BLaER1 (cell line): Measurements from ENCODE around the gene EPHB2.
A peak's percentile ranks its signal among the peaks of the same experiment; 100 is the strongest.
"Not testable (repeated sequence)": the region's sequence is repeated elsewhere in the genome, so short reads cannot be mapped to it uniquely, and the experiment has no call there.

Source experiments
- H3K27ac ChIP-seq: shearing (Covaris generic); formaldehyde crosslinking; 2 replicates; pipeline ENCODE4 v1.8.1; 2022
- H3K27me3 ChIP-seq: shearing (Covaris generic); formaldehyde crosslinking; 2 replicates; pipeline ENCODE4 v1.8.1; 2022
- H3K36me3 ChIP-seq: shearing (Covaris generic); formaldehyde crosslinking; 2 replicates; pipeline ENCODE4 v1.8.1; 2022
- H3K4me1 ChIP-seq: shearing (Covaris generic); formaldehyde crosslinking; 2 replicates; pipeline ENCODE4 v1.8.1; 2022
- H3K4me2 ChIP-seq: shearing (Covaris generic); formaldehyde crosslinking; 2 replicates; pipeline ENCODE4 v1.8.1; 2022
- H3K4me3 ChIP-seq: shearing (Covaris generic); formaldehyde crosslinking; 2 replicates; pipeline ENCODE4 v1.8.1; 2022
- H3K9ac ChIP-seq: shearing (Covaris generic); formaldehyde crosslinking; 2 replicates; pipeline ENCODE4 v1.8.1; 2022
- H3K9me3 ChIP-seq: shearing (Covaris generic); formaldehyde crosslinking; 2 replicates; pipeline ENCODE4 v1.8.1; 2022
- H4K20me1 ChIP-seq: shearing (Covaris generic); formaldehyde crosslinking; 2 replicates; pipeline ENCODE4 v1.8.1; 2022
- Cebpa-rat ChIP-seq: shearing (Covaris generic); IDR thresholded peaks from 2 replicates; pipeline ENCODE4 v1.8.1; 2022

Gene EPHB2

DNA sequence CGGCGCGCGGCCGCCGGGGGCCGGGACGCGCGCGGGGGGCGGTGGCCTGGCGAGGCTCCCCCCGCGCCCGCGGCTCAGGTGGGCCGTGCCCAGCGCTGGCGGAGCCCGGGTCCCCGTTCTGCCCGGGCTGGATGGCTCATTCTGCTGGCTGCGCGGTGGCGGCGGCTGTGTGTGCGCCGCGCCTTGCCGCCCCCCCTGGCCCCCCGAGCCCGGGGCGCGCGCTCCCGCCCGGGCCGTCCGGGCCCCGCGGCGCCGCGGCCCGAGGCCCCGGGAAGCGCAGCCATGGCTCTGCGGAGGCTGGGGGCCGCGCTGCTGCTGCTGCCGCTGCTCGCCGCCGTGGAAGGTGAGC is at the start of gene EPHB2:
Gene EPHB2, plus strand, starts transcription at position 139 of the 349 bp plus-strand sequence. Its CDS starts 144 bp downstream, at position 283.
- H3K9me3 ChIP-seq: no peaks in the 10 kb centered on the region
- H3K27ac ChIP-seq: peak within 1 kb of the TSS; percentile 94
- no peak for TF ChIP-seq Cebpa-rat
- H3K9ac ChIP-seq: peak within 1 kb of the TSS; percentile 86
- H3K4me1 ChIP-seq: peaks cover 43% of the 10 kb centered on the region
- no peaks in the 10 kb centered on the region for H3K36me3 ChIP-seq
- peaks cover 38% of the 10 kb centered on the region for H4K20me1 ChIP-seq
- peak within 1 kb of the TSS; percentile 71 for H3K4me3 ChIP-seq
- H3K27me3 ChIP-seq: peaks cover 45% of the 10 kb centered on the region
- H3K4me2 ChIP-seq: peak within 1 kb of the TSS; percentile 92

DNA sequence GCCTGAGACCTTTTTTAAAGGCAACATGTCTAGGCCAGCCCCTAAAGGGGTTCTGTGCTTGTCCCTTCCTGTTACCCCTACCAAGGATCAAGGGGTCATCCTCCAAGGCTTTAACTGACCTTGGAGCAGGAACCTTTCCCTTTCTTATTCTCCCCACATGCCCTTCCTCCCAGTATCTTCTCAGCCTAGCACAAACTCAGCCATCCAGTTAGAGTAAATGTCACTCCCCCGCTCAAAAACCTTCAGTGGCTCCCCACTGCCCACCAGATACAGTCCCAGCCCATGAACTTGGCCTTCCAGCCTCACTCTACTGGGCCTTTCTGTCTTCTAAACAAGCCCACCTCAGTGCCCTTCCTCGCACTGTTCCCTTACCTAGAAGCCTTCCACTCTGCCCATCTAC is 48.8 kb upstream of the EPHB2 start:
- Histone ChIP-seq H3K27me3 (no peaks in the 10 kb centered on the region), H3K9ac (no peak overlapping the region), H3K4me3 (no peak overlapping the region), H3K4me1 (no peaks in the 10 kb centered on the region), H3K9me3 (no peaks in the 10 kb centered on the region), H4K20me1 (no peaks in the 10 kb centered on the region), H3K27ac (no peak overlapping the region), H3K4me2 (no peak overlapping the region), H3K36me3 (no peaks in the 10 kb centered on the region)
- TF ChIP-seq Cebpa-rat: no peak

DNA sequence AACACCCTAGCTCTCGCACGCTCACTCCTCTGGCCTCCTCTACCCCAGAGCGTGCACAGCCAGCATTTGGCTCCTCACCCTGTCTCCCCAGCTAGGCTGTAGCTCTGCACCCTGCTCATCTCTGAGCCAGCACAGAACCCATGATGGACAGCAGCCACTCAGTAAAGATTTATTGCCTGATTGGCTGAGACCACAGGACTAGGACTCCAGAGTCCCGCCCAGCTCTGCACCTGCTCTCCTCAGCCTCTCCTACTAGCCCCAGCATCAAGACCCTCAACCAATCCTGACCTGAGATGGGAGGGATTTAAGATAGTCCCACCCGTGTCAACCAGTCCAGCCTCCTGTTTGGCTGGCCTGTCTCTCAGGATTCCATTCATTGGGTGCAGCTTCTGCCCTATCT is 48.3 kb upstream of the EPHB2 start:
- Histone ChIP-seq H3K4me2 (no peak overlapping the region), H3K4me1 (no peaks in the 10 kb centered on the region), H3K9me3 (no peaks in the 10 kb centered on the region), H4K20me1 (no peaks in the 10 kb centered on the region), H3K4me3 (no peak overlapping the region), H3K27ac (no peak overlapping the region), H3K27me3 (no peaks in the 10 kb centered on the region), H3K9ac (no peak overlapping the region), H3K36me3 (no peaks in the 10 kb centered on the region)
- TF ChIP-seq Cebpa-rat: no peak

DNA sequence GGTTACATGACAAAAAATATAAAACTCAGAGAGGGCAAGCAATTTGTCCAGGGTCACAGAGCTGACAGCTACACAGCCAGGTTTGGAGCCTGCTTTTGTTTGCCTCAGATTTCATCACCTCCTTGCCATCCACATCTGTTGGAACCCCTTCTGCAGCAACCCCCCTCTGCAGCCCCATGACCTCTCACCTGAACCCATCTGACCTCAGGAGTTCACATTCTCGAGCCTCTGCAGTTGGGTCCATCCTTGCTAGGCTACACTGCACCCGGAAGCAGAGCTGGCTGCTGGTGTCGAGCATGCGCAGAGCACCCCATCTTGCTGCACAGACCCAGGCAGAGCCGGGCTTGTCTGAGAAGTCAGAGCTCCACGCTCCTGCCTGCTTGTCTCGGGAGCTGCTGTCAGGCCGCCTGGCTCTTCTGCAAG is 47.6 kb upstream of the EPHB2 start:
- H3K9ac ChIP-seq: no peak overlapping the region
- no peak for TF ChIP-seq Cebpa-rat
- no peak overlapping the region for H3K27ac ChIP-seq
- H3K27me3 ChIP-seq: no peaks in the 10 kb centered on the region
- H3K36me3 ChIP-seq: no peaks in the 10 kb centered on the region
- H3K9me3 ChIP-seq: no peaks in the 10 kb centered on the region
- no peak overlapping the region for H3K4me2 ChIP-seq
- H4K20me1 ChIP-seq: no peaks in the 10 kb centered on the region
- H3K4me3 ChIP-seq: no peak overlapping the region
- H3K4me1 ChIP-seq: no peaks in the 10 kb centered on the region

DNA sequence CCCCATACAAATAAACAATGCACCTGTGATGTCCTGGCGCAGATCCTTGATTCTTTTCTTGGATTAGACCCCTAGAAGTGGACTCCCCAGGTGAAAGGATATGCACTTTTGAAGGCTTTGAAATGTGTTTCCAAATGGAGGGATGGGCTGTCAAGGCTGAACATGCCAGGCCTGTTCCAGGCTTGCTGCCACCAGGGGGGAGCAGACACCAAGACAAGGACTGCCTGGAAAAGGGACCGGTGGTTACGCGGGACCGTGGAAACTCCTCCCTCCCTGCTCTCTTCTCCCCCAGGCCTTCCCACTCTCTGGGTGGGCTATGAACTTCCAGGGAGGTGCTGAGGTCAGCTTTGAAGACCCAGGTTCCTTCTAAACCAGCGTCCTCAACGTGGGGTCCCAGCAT is 44.9 kb upstream of the EPHB2 start:
- no peaks in the 10 kb centered on the region for H3K9me3 ChIP-seq
- no peak for TF ChIP-seq Cebpa-rat

DNA sequence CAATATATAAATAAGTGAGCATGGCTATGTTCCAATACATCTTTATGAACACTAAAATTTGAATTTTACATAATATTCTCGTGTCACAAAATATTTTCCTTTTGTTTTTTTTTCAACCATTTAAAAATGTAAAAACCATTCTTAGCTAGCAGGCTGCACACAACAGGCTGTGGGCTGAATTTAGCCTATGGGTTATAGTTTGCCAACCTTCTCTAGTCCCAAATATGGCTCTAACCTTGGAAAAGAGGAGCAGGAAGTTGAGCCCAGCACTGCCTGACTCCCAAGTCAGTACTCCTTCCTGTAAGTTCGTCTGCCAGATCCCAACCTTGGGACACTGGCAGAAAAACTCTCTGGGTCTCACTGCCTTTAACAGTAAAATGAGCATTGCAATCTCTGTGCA is 44.2 kb upstream of the EPHB2 start:
- Histone ChIP-seq H4K20me1 (no peaks in the 10 kb centered on the region), H3K9ac (peak overlapping the region; percentile 1; the same call in 1 of the 2 replicates), H3K27me3 (no peaks in the 10 kb centered on the region), H3K9me3 (no peaks in the 10 kb centered on the region), H3K4me1 (no peaks in the 10 kb centered on the region), H3K36me3 (no peaks in the 10 kb centered on the region), H3K4me3 (no peak overlapping the region), H3K4me2 (no peak overlapping the region), H3K27ac (no peak overlapping the region)
- no peak for TF ChIP-seq Cebpa-rat

More for the DNA sequence above, 44.9 kb upstream of the EPHB2 start:
- no peaks in the 10 kb centered on the region for H3K27me3 ChIP-seq
- no peaks in the 10 kb centered on the region for H3K4me1 ChIP-seq
- H3K9ac ChIP-seq: no peak overlapping the region
- no peak overlapping the region for H3K4me2 ChIP-seq
- H3K27ac ChIP-seq: no peak overlapping the region
- H3K4me3 ChIP-seq: no peak overlapping the region
- H3K36me3 ChIP-seq: no peaks in the 10 kb centered on the region
- no peaks in the 10 kb centered on the region for H4K20me1 ChIP-seq

DNA sequence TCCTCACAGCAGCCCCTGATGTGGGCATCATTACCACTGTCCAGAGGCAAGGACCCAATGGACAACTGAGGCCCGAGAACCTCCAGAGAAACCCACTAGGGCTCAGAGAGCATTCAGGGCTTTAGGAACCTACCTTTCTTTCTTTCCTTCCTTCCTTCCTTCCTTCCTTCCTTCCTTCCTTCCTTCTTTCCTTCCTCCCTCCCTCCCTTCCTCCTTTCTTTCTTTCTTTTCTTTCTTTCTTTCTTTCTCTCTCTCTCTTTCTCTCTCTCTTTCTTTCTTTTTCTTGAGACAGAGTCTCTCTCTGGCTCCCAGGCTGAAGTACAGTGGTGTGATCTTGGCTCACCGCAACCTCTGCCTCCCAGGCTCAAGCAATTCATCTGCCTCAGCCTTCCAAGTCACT is 41.8 kb upstream of the EPHB2 start:
- not testable (repeated sequence) for H4K20me1 ChIP-seq, H3K4me2 ChIP-seq

DNA sequence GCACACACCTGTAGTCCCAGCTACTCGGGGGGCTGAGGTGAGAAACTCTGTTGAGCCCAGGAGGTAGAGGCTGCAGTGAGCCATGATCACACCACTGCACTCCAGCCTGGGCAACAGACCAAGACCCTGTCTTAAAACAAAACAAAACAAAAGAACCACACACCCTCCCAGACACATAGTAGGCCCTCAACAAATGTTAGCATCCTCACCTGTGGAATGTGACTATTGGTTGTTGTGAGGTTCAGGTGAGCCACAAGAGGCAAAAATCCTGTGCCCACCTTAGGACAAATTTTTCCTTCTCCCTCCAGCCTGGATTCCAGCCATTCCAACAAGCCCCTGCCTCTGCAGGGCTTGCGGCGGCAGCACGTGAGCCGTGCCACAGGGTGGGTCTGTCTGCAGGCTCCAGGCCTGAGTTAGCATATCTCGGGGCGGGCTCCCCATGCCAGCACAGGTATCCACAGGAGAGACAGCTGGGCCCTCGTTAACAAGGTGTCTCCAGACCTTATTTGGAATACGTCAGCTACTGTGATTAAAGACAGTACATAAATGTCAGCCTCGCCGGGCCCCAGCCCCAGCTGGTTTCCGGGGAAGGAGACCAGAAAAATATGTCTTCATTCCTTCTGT is 40.2 kb upstream of the EPHB2 start:
- Histone ChIP-seq H3K27me3 (no peaks in the 10 kb centered on the region), H3K36me3 (no peaks in the 10 kb centered on the region), H3K4me2 (no peak overlapping the region), H3K9ac (no peak overlapping the region), H3K4me3 (no peak overlapping the region), H3K4me1 (no peaks in the 10 kb centered on the region), H3K27ac (no peak overlapping the region), H3K9me3 (no peaks in the 10 kb centered on the region), H4K20me1 (no peaks in the 10 kb centered on the region)
- no peak for TF ChIP-seq Cebpa-rat

More for the DNA sequence above, 41.8 kb upstream of the EPHB2 start:
- H3K27me3 ChIP-seq, H3K36me3 ChIP-seq, H3K9ac ChIP-seq, H3K4me1 ChIP-seq, H3K4me3 ChIP-seq, H3K9me3 ChIP-seq, H3K27ac ChIP-seq: not testable (repeated sequence)

DNA sequence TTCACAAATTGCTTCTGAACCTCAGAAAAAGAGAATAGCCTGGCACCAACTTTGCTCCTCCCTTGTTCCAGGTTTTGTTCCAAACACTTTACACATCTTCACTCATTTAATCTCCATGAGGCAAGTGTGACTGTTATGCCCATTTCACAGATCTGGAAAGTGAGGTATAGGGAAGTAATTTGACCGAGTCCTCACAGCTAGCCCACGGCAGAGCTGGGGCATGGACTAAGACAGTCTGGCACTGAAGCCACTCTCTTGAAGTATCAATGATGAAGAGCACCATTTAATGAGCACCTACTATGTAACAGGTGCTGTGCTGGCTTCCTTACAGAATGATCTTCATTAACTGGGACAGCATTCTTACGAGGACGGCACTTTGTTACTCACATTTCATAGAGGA is 38.6 kb upstream of the EPHB2 start:
- no peak overlapping the region for H3K4me3 ChIP-seq
- no peak overlapping the region for H3K4me2 ChIP-seq
- no peaks in the 10 kb centered on the region for H4K20me1 ChIP-seq
- H3K4me1 ChIP-seq: no peaks in the 10 kb centered on the region
- H3K27ac ChIP-seq: no peak overlapping the region
- no peaks in the 10 kb centered on the region for H3K9me3 ChIP-seq
- TF ChIP-seq Cebpa-rat: no peak
- H3K9ac ChIP-seq: no peak overlapping the region
- no peaks in the 10 kb centered on the region for H3K27me3 ChIP-seq
- no peaks in the 10 kb centered on the region for H3K36me3 ChIP-seq

DNA sequence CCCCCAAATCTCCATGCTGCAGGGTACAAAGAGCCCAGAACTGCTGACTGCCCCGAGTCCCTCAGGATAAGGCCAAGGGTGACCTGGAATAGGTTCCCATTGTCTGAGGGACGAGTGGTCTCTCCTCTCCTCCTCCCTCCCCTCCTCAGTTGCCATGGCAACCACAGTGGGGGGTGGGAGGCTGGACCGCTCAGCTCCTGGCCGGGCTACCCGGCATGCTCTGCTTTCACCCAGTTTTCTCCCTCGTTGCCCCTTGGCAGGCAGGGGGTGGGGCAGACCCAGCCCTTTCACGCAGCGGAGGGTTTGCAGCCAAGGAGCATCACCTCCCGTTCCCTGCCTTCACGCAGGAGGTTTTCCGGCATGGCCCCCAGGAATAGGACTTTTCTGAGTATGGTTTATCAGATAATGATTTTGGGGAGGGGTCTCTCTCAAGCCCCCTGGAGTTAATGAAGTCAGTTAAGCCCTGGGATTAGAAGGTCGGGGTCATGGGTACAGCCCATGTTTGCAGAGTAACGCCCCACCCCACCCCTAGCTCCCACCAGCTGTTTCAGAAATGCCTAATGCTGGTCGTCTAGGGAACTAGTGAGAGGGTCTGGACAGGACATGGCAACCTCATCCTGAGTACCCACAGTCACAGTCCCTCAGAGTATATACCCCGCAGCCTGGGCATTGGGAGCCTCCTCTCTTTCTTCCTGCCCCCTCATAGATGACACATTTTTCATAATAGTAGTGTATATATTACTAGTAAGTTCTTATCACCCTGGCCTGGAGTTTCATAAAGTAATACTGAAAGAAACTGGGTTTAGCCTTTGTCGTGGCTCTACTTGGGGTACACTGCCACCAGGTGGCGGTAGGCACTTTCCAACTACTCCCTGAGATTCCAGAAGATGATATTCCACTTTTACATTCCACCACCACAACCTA is 36.9 kb upstream of the EPHB2 start:
- Histone ChIP-seq H3K9ac (no peak overlapping the region), H3K4me2 (no peak overlapping the region)

More for the DNA sequence above, 36.9 kb upstream of the EPHB2 start:
- no peak for TF ChIP-seq Cebpa-rat
- H3K27ac ChIP-seq: no peak overlapping the region
- no peaks in the 10 kb centered on the region for H3K9me3 ChIP-seq
- no peaks in the 10 kb centered on the region for H4K20me1 ChIP-seq
- no peaks in the 10 kb centered on the region for H3K27me3 ChIP-seq
- no peaks in the 10 kb centered on the region for H3K36me3 ChIP-seq
- no peaks in the 10 kb centered on the region for H3K4me1 ChIP-seq
- H3K4me3 ChIP-seq: no peak overlapping the region
